ENCODE measurements around the gene CDH22. TPM values are rescaled to one million over a fixed set of nuclear protein-coding genes. Genes with fewer than 3 reads are reported as not detected.

The CDH22 gene
- total and polyA plus RNA-seq, 2 experiments from 2014 or later: 0.08 to 0.10 TPM

DNA sequence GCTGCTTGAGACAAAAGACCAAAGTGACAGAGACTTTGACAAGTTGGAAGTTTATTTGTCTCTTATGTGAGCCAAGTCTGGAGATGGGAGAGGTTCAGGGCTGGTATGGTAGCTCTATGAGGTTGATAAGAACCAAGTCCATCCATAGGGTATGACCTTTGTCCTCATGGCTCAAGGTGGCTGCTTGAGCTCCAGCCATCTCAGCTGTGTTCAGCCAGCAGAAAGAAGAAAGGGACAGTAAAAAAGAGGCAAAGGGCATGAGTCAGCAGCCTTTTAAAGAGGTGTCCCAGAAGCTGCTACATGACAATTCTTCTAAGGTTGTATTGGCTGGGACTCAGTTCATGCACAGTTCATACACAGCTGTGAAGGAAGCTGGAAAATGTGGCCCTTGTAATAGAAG lies 141.2 kb downstream of the CDH22 start:
- Mint-ChIP-seq H3K27me3 (ENCODE audit: insufficient read depth, low read depth, poor library complexity) (peaks cover 4% of the 10 kb centered on the region), H3K4me3 (no peak overlapping the region), H3K36me3 (ENCODE audit: low read depth) (no peaks in the 10 kb centered on the region), H3K4me1 (no peaks in the 10 kb centered on the region), H3K9me3 (no peaks in the 10 kb centered on the region), H3K27ac (no peak overlapping the region)
- Histone ChIP-seq H3K4me3 (no peak overlapping the region), H3K36me3 (ENCODE audit: insufficient read depth) (no peaks in the 10 kb centered on the region), H3K27ac (ENCODE audit: low read depth) (no peak overlapping the region), H4K20me1 (replicated peaks; ENCODE audit: insufficient read depth) (no peaks in the 10 kb centered on the region), H2AFZ (no peak overlapping the region), H3F3A (replicated peaks; ENCODE audit: low read depth) (no peaks in the 10 kb centered on the region), H3K4me1 (ENCODE audit: insufficient read depth) (no peaks in the 10 kb centered on the region), H3K27me3 (ENCODE audit: insufficient read depth) (peaks cover 9% of the 10 kb centered on the region; the same call in 1 of the 2 replicates), H3K4me2 (no peak overlapping the region), H3K9me2 (ENCODE audit: insufficient read depth) (no peaks in the 10 kb centered on the region), H3K79me2 (replicated peaks; ENCODE audit: insufficient read depth) (no peaks in the 10 kb centered on the region)
- ATAC-seq: no peak
- TF ChIP-seq POLR2AphosphoS5 (IDR thresholded peaks at IDR 0.05; ENCODE audit: low read depth) (no peak), ZNF114 (CRISPR knock-in tag; IDR thresholded peaks at IDR 0.05) (no peak), JUNB (IDR thresholded peaks at IDR 0.05; ENCODE audit: unreplicated experiment) (no peak), EZH2 (IDR thresholded peaks at IDR 0.05; ENCODE audit: low read depth, unreplicated experiment) (no peak), STAT1 (IDR thresholded peaks at IDR 0.05; ENCODE audit: unreplicated experiment) (no peak), CREB1 (CRISPR knock-in tag; IDR thresholded peaks at IDR 0.05; ENCODE audit: low read depth) (no peak), NANOG (IDR thresholded peaks at IDR 0.05; ENCODE audit: borderline replicate concordance) (no peak), ZNF331 (CRISPR knock-in tag; IDR thresholded peaks at IDR 0.05; ENCODE audit: low read depth) (no peak), EZH2phosphoT487 (IDR thresholded peaks at IDR 0.05; ENCODE audit: unreplicated experiment) (no peak)
- TF ChIP-seq, protein P1, sequence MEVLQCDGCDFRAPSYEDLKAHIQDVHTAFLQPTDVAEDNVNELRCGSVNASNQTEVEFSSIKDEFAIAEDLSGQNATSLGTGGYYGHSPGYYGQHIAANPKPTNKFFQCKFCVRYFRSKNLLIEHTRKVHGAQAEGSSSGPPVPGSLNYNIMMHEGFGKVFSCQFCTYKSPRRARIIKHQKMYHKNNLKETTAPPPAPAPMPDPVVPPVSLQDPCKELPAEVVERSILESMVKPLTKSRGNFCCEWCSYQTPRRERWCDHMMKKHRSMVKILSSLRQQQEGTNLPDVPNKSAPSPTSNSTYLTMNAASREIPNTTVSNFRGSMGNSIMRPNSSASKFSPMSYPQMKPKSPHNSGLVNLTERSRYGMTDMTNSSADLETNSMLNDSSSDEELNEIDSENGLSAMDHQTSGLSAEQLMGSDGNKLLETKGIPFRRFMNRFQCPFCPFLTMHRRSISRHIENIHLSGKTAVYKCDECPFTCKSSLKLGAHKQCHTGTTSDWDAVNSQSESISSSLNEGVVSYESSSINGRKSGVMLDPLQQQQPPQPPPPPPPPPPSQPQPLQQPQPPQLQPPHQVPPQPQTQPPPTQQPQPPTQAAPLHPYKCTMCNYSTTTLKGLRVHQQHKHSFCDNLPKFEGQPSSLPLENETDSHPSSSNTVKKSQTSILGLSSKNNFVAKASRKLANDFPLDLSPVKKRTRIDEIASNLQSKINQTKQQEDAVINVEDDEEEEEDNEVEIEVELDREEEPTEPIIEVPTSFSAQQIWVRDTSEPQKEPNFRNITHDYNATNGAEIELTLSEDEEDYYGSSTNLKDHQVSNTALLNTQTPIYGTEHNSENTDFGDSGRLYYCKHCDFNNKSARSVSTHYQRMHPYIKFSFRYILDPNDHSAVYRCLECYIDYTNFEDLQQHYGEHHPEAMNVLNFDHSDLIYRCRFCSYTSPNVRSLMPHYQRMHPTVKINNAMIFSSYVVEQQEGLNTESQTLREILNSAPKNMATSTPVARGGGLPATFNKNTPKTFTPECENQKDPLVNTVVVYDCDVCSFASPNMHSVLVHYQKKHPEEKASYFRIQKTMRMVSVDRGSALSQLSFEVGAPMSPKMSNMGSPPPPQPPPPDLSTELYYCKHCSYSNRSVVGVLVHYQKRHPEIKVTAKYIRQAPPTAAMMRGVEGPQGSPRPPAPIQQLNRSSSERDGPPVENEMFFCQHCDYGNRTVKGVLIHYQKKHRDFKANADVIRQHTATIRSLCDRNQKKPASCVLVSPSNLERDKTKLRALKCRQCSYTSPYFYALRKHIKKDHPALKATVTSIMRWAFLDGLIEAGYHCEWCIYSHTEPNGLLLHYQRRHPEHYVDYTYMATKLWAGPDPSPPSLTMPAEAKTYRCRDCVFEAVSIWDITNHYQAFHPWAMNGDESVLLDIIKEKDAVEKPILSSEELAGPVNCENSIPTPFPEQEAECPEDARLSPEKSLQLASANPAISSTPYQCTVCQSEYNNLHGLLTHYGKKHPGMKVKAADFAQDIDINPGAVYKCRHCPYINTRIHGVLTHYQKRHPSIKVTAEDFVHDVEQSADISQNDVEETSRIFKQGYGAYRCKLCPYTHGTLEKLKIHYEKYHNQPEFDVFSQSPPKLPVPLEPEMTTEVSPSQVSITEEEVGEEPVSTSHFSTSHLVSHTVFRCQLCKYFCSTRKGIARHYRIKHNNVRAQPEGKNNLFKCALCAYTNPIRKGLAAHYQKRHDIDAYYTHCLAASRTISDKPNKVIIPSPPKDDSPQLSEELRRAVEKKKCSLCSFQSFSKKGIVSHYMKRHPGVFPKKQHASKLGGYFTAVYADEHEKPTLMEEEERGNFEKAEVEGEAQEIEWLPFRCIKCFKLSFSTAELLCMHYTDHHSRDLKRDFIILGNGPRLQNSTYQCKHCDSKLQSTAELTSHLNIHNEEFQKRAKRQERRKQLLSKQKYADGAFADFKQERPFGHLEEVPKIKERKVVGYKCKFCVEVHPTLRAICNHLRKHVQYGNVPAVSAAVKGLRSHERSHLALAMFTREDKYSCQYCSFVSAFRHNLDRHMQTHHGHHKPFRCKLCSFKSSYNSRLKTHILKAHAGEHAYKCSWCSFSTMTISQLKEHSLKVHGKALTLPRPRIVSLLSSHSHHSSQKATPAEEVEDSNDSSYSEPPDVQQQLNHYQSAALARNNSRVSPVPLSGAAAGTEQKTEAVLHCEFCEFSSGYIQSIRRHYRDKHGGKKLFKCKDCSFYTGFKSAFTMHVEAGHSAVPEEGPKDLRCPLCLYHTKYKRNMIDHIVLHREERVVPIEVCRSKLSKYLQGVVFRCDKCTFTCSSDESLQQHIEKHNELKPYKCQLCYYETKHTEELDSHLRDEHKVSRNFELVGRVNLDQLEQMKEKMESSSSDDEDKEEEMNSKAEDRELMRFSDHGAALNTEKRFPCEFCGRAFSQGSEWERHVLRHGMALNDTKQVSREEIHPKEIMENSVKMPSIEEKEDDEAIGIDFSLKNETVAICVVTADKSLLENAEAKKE (CRISPR knock-in tag; IDR thresholded peaks at IDR 0.05): no peak
- TF ChIP-seq, protein P2, sequence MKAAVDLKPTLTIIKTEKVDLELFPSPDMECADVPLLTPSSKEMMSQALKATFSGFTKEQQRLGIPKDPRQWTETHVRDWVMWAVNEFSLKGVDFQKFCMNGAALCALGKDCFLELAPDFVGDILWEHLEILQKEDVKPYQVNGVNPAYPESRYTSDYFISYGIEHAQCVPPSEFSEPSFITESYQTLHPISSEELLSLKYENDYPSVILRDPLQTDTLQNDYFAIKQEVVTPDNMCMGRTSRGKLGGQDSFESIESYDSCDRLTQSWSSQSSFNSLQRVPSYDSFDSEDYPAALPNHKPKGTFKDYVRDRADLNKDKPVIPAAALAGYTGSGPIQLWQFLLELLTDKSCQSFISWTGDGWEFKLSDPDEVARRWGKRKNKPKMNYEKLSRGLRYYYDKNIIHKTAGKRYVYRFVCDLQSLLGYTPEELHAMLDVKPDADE (IDR thresholded peaks at IDR 0.05): no peak
- TF ChIP-seq, protein P3, sequence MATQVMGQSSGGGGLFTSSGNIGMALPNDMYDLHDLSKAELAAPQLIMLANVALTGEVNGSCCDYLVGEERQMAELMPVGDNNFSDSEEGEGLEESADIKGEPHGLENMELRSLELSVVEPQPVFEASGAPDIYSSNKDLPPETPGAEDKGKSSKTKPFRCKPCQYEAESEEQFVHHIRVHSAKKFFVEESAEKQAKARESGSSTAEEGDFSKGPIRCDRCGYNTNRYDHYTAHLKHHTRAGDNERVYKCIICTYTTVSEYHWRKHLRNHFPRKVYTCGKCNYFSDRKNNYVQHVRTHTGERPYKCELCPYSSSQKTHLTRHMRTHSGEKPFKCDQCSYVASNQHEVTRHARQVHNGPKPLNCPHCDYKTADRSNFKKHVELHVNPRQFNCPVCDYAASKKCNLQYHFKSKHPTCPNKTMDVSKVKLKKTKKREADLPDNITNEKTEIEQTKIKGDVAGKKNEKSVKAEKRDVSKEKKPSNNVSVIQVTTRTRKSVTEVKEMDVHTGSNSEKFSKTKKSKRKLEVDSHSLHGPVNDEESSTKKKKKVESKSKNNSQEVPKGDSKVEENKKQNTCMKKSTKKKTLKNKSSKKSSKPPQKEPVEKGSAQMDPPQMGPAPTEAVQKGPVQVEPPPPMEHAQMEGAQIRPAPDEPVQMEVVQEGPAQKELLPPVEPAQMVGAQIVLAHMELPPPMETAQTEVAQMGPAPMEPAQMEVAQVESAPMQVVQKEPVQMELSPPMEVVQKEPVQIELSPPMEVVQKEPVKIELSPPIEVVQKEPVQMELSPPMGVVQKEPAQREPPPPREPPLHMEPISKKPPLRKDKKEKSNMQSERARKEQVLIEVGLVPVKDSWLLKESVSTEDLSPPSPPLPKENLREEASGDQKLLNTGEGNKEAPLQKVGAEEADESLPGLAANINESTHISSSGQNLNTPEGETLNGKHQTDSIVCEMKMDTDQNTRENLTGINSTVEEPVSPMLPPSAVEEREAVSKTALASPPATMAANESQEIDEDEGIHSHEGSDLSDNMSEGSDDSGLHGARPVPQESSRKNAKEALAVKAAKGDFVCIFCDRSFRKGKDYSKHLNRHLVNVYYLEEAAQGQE (IDR thresholded peaks at IDR 0.05; ENCODE audit: unreplicated experiment): no peak
- TF ChIP-seq, protein P4, sequence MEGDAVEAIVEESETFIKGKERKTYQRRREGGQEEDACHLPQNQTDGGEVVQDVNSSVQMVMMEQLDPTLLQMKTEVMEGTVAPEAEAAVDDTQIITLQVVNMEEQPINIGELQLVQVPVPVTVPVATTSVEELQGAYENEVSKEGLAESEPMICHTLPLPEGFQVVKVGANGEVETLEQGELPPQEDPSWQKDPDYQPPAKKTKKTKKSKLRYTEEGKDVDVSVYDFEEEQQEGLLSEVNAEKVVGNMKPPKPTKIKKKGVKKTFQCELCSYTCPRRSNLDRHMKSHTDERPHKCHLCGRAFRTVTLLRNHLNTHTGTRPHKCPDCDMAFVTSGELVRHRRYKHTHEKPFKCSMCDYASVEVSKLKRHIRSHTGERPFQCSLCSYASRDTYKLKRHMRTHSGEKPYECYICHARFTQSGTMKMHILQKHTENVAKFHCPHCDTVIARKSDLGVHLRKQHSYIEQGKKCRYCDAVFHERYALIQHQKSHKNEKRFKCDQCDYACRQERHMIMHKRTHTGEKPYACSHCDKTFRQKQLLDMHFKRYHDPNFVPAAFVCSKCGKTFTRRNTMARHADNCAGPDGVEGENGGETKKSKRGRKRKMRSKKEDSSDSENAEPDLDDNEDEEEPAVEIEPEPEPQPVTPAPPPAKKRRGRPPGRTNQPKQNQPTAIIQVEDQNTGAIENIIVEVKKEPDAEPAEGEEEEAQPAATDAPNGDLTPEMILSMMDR (conservative IDR thresholded peaks at IDR 0.05; ENCODE audit: low read depth in 2 of 2): no peak
- no peak for DNase-seq (ENCODE audit: low spot score)

Data from GM23338 (cell line).